ENCODE data around the gene HDAC4. TPM values are rescaled to one million over a fixed set of nuclear protein-coding genes. Genes with fewer than 3 reads are reported as not detected.

Gene HDAC4
- total and polyA plus RNA-seq, 2 experiments from 2014 or later: 8.1 to 41.8 TPM

GRCh38 chr2:239044336-239044735 lies 356.5 kb downstream of the HDAC4 start:
- DNase-seq (ENCODE audit: low spot score): no peak
- H3K9me2 ChIP-seq (ENCODE audit: insufficient read depth): no peaks in the 10 kb centered on the region
- H3K4me1 Mint-ChIP-seq: no peaks in the 10 kb centered on the region

More at GRCh38 chr2:239044336-239044735, 356.5 kb downstream of the HDAC4 start:
- Histone ChIP-seq H3K4me1 (ENCODE audit: insufficient read depth) (no peaks in the 10 kb centered on the region), H3K79me2 (replicated peaks; ENCODE audit: insufficient read depth) (no peaks in the 10 kb centered on the region), H3F3A (replicated peaks; ENCODE audit: low read depth) (no peaks in the 10 kb centered on the region), H3K27me3 (ENCODE audit: insufficient read depth) (no peaks in the 10 kb centered on the region), H3K4me3 (no peak overlapping the region), H3K27ac (ENCODE audit: low read depth) (no peak overlapping the region), H3K36me3 (ENCODE audit: insufficient read depth) (no peaks in the 10 kb centered on the region), H2AFZ (no peak overlapping the region), H4K20me1 (replicated peaks; ENCODE audit: insufficient read depth) (no peaks in the 10 kb centered on the region), H3K4me2 (no peak overlapping the region)
- Mint-ChIP-seq H3K9me3 (no peaks in the 10 kb centered on the region), H3K27ac (no peak overlapping the region), H3K36me3 (ENCODE audit: low read depth) (no peaks in the 10 kb centered on the region), H3K27me3 (ENCODE audit: insufficient read depth, low read depth, poor library complexity) (peaks cover 16% of the 10 kb centered on the region), H3K4me3 (no peak overlapping the region)
- TF ChIP-seq STAT1 (IDR thresholded peaks at IDR 0.05; ENCODE audit: unreplicated experiment): no peak
- no peak for TF ChIP-seq EZH2phosphoT487 (IDR thresholded peaks at IDR 0.05; ENCODE audit: unreplicated experiment)
- TF ChIP-seq ETS1 (IDR thresholded peaks at IDR 0.05): no peak
- no peak for TF ChIP-seq CREB1 (CRISPR knock-in tag; IDR thresholded peaks at IDR 0.05; ENCODE audit: low read depth)
- TF ChIP-seq POLR2AphosphoS5 (IDR thresholded peaks at IDR 0.05; ENCODE audit: low read depth): no peak
- TF ChIP-seq CTCF (conservative IDR thresholded peaks at IDR 0.05; ENCODE audit: low read depth in 2 of 2): no peak
- TF ChIP-seq REST (IDR thresholded peaks at IDR 0.05; ENCODE audit: unreplicated experiment): no peak
- no peak for TF ChIP-seq ZNF462 (CRISPR knock-in tag; IDR thresholded peaks at IDR 0.05)
- no peak for TF ChIP-seq NANOG (IDR thresholded peaks at IDR 0.05; ENCODE audit: borderline replicate concordance)
- TF ChIP-seq ZNF114 (CRISPR knock-in tag; IDR thresholded peaks at IDR 0.05): no peak
- no peak for ATAC-seq

All from GM23338 (cell line).